Muscle layer of duodenum (tissue), 2 donors: ENCODE results near the gene IFT122.
A peak's percentile ranks its signal among the peaks of the same experiment; 100 is the strongest.
"Not testable (repeated sequence)": the region's sequence is repeated elsewhere in the genome, so short reads cannot be mapped to it uniquely, and the experiment has no call there.

Experiments used
- H3K27ac ChIP-seq: one replicate; pipeline ENCODE4 v1.7.0; 2013; ENCODE audit warnings: mild to moderate bottlenecking, low read length
- H3K27me3 ChIP-seq: one replicate; pipeline ENCODE4 v1.7.0; 2013; ENCODE audit warnings: low read depth, mild to moderate bottlenecking, control low read depth, low read length
- H3K36me3 ChIP-seq, 2 donors: one replicate each; pipeline ENCODE4 v1.7.0; 2013; ENCODE audit warnings: low read length in 2 of 2, control low read depth in 1 of 2, mild to moderate bottlenecking in 1 of 2; ENCODE audit not compliant: insufficient read depth in 2 of 2, control insufficient read depth in 1 of 2
- H3K4me1 ChIP-seq, 2 donors: one replicate each; pipeline ENCODE4 v1.7.0; 2013; ENCODE audit warnings: low read length in 2 of 2, mild to moderate bottlenecking in 2 of 2, control low read depth in 1 of 2, moderate library complexity in 1 of 2; ENCODE audit not compliant: insufficient read depth in 2 of 2, control insufficient read depth in 1 of 2
- H3K4me3 ChIP-seq, 2 donors: one replicate each; pipeline ENCODE4 v1.7.0; 2013; ENCODE audit warnings: low read length in 2 of 2, low read depth in 1 of 2, mild to moderate bottlenecking in 1 of 2
- H3K9me3 ChIP-seq, 2 donors: one replicate each; pipeline ENCODE4 v1.7.0; 2013; ENCODE audit warnings: low read length in 2 of 2, control low read depth in 1 of 2, mild to moderate bottlenecking in 1 of 2; ENCODE audit not compliant: control insufficient read depth in 1 of 2
- donor health status: healthy.

Gene IFT122

GRCh38 chr3:129490273-129490675, 50.2 kb downstream of the IFT122 start:
- Histone ChIP-seq H3K27ac (peak overlapping the region; percentile 78), H3K27me3 (no peaks in the 10 kb centered on the region), H3K9me3 (no peaks in the 10 kb centered on the region), H3K4me3 (no peak overlapping the region), H3K4me1 (peaks cover 7 to 14% of the 10 kb centered on the region in 2 donors), H3K36me3 (peaks cover 14 to 48% of the 10 kb centered on the region in 2 donors)

- not testable (repeated sequence) for H3K4me3 ChIP-seq, H3K27me3 ChIP-seq, H3K4me1 ChIP-seq, H3K27ac ChIP-seq, H3K9me3 ChIP-seq
- H3K36me3 ChIP-seq = peaks cover 11 to 40% of the 10 kb centered on the region in 2 donors
Measured at GRCh38 chr3:129491077-129491476, 51.1 kb downstream of the IFT122 start.

GRCh38 chr3:129491794-129492193, 51.8 kb downstream of the IFT122 start:
- Histone ChIP-seq H3K9me3 (no peaks in the 10 kb centered on the region), H3K36me3 (peaks cover 11 to 34% of the 10 kb centered on the region in 2 donors), H3K4me3 (no peak overlapping the region), H3K27me3 (no peaks in the 10 kb centered on the region), H3K27ac (no peak overlapping the region), H3K4me1 (peaks cover 4 to 7% of the 10 kb centered on the region in 2 donors)

GRCh38 chr3:129492691-129493090, 52.7 kb downstream of the IFT122 start:
- H3K36me3 ChIP-seq = peaks cover 11 to 30% of the 10 kb centered on the region in 2 donors
- H3K4me1 ChIP-seq = peaks cover 4 to 7% of the 10 kb centered on the region in 2 donors
- no peaks in the 10 kb centered on the region for H3K9me3 ChIP-seq
- H3K27me3 ChIP-seq = no peaks in the 10 kb centered on the region
- H3K27ac ChIP-seq = no peak overlapping the region
- H3K4me3 ChIP-seq = no peak overlapping the region

- Histone ChIP-seq H3K36me3 (peaks cover 11 to 30% of the 10 kb centered on the region in 2 donors), H3K27ac (no peak overlapping the region), H3K27me3 (no peaks in the 10 kb centered on the region), H3K4me3 (no peak overlapping the region), H3K9me3 (no peaks in the 10 kb centered on the region), H3K4me1 (peaks cover 4 to 7% of the 10 kb centered on the region in 2 donors)
Measured at GRCh38 chr3:129493206-129493605, 53.2 kb downstream of the IFT122 start.

- not testable (repeated sequence) for H3K27ac ChIP-seq, H3K4me1 ChIP-seq, H3K9me3 ChIP-seq, H3K4me3 ChIP-seq, H3K27me3 ChIP-seq
- peaks cover 11 to 28% of the 10 kb centered on the region in 2 donors for H3K36me3 ChIP-seq
Measured at GRCh38 chr3:129494499-129494898, 54.5 kb downstream of the IFT122 start.

GRCh38 chr3:129495006-129495639, 55.1 kb downstream of the IFT122 start:
- H3K36me3 ChIP-seq = peaks cover 11 to 29% of the 10 kb centered on the region in 2 donors
- not testable (repeated sequence) for H3K4me1 ChIP-seq, H3K27ac ChIP-seq, H3K27me3 ChIP-seq, H3K4me3 ChIP-seq, H3K9me3 ChIP-seq

GRCh38 chr3:129497876-129498275, 57.9 kb downstream of the IFT122 start:
- H3K36me3 ChIP-seq = peaks cover 6 to 27% of the 10 kb centered on the region in 2 donors
- H3K4me1 ChIP-seq, H3K27ac ChIP-seq, H3K9me3 ChIP-seq, H3K4me3 ChIP-seq, H3K27me3 ChIP-seq: not testable (repeated sequence)

- H3K4me1 ChIP-seq, H3K27me3 ChIP-seq, H3K4me3 ChIP-seq, H3K27ac ChIP-seq, H3K9me3 ChIP-seq: not testable (repeated sequence)
- peaks cover 3 to 24% of the 10 kb centered on the region in 2 donors for H3K36me3 ChIP-seq
Measured at GRCh38 chr3:129498603-129499488, 58.8 kb downstream of the IFT122 start.

GRCh38 chr3:129499604-129500333, 59.7 kb downstream of the IFT122 start:
- H3K4me1 ChIP-seq, H3K27me3 ChIP-seq, H3K9me3 ChIP-seq, H3K27ac ChIP-seq, H3K4me3 ChIP-seq: not testable (repeated sequence)
- H3K36me3 ChIP-seq = peaks cover 12 to 29% of the 10 kb centered on the region in 2 donors

GRCh38 chr3:129500334-129500658, 60.3 kb downstream of the IFT122 start:
- no peak overlapping the region for H3K4me3 ChIP-seq
- no peak overlapping the region for H3K27ac ChIP-seq
- peaks cover 14 to 34% of the 10 kb centered on the region in 2 donors for H3K36me3 ChIP-seq
- H3K27me3 ChIP-seq = no peaks in the 10 kb centered on the region
- no peaks in the 10 kb centered on the region for H3K4me1 ChIP-seq
- no peaks in the 10 kb centered on the region for H3K9me3 ChIP-seq
